GM19023 (cell line): ENCODE data around the gene CX3CR1.

Source experiments
- ATAC-seq: cut with Tn5 transposase; IDR thresholded peaks from one replicate; pipeline ENCODE4 v1.9.1; 2021; ENCODE audit warnings: mild to moderate bottlenecking, moderate library complexity; ENCODE audit not compliant: unreplicated experiment

CX3CR1 gene

DNA sequence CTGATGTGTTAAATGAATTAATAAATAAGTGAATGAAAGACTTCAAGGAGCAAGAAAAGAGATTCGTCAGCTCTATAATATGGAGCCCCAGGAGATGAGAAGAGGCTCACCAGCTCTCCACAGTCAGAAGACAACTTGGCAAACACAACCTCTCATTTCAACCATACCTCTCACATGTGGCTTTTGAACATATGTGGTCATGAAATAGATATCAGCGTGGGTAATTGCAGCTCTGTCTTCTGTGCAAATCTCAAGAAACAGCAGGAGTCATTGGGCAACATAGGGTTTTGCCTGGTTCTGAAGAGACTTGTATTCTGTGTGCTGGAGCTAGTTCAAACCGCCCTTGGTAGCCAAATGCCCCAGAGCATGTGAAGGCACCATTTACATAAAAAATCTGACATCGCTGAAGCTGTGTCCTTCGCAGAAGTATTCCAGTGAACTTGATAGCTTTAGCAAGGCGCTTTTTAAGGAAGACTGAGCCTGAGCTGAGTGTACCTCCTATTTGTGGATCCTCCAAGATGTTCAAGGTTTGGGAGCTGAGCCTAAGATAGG lies 8.4 kb downstream of the CX3CR1 start:
- no peak for ATAC-seq

DNA sequence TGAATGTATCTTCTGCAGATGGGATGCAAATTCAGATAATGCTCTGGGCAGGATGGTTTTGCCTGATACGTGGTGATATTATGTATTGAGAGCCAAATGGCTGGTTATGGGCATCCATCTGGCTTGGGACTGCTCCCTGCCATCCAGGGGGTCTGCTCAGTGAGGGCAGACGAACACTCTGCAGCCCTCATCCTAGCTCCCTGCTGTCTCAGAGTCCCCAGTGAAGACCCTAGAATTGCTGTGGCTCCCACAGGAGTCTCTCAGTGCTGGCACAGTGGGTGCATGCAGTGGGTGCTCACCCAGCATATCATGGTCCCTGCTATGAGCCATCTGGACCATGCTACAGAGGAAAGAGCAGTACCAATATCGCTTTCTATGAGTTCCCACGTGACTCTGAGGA lies 10.3 kb downstream of the CX3CR1 start:
- no peak for ATAC-seq

DNA sequence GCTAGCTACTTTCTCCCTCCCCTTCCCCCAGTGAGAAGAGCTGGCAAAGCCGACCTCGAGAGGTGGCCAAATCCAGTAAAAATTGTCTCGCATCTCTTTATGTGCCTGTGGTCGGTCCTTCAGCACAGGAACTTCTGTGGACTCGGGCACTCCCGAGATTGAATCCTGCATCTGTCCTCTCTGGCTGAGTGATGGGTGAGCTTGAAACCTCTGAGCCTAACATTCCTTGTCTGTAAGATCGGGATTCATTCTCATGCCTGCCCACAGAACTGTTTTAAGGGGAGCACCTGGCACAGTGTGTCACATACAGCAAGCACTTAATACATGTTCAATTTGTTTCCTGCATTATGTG lies 11.3 kb downstream of the CX3CR1 start:
- no peak for ATAC-seq

- ATAC-seq, result no peak
These were observed 11.9 kb downstream of the CX3CR1 start for GRCh38 chr3:39267631-39268548.

DNA sequence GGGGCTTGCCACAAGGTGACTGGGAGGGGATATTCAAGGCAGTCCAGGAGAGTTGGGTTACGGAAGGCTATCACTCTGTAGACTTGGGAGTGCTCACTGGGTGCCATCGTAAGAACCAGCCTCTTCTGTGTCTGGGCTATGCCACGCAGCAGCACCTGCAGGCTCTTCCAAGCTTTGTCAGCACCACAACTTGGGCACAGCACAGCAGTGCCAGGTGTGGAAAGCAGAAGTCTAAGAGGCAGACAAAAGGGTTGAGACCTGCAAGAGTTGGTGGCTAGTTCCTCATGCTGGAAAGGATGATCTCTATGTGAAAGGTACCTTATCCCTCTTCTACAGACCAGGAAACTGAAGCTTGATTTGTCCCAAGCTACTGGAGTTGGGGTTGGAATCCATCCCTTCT lies 15.8 kb downstream of the CX3CR1 start:
- no peak for ATAC-seq

GRCh38 chr3:39263576-39263975 lies 16.3 kb downstream of the CX3CR1 start:
- ATAC-seq, result no peak

DNA sequence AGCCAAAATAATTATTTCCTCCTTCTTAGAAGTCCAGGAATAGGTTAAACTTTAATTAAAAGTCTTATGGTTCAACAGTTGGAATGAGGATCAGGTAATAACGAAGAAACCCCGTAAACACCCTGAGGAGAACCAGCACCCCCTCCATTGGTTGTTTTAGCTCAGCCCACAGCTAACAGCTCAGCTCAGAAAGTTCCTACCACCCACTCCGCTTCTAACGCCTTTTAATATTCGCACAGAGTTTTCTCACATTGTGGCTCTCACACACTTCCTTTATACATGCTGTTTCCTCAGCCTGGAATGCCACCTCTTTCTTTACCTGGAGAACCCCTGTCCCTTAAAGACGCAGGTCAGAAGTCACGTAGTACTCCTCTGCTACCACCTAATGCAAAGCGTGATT lies 17.0 kb downstream of the CX3CR1 start:
- ATAC-seq, result no peak

DNA sequence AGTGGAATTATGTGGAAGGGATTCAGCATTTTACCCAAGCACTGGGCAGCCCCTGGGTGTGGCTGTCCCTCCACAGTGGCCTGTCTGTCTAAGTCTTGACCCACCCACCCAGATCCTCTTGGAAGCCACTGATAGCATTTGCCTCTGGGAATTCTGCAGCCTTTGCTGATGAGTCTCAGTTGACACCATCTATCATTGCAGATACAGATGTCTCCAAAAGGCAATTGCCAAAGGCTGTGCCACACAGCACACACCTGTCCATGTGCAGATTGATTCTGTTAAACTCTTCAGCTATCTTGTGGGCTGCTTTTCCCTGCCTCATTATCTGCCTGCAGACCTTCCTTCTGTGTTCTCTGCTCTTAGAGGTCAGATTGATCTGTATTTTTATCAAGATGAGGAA lies 18.1 kb downstream of the CX3CR1 start:
- no peak for ATAC-seq

GRCh38 chr3:39260957-39261356 lies 18.9 kb downstream of the CX3CR1 start:
- ATAC-seq, result no peak

DNA sequence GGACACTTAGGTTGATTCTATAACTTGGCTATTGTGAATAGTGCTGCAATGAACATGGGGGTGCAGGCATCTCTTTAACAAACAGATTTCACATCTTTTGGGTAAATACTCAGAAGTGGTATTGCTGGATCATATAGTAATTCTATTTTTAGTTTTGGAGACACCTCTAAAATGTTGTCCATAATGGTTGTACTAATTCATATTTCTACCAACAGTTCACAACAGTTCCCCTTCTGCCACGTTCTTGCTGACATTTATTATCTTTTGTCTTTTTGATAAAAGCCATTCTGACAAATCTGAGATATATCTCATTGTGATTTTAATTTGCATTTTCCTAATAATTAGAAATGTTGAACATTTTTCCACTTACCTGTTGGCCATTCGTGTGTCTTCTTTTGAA lies 19.5 kb downstream of the CX3CR1 start:
- ATAC-seq, result no peak

DNA sequence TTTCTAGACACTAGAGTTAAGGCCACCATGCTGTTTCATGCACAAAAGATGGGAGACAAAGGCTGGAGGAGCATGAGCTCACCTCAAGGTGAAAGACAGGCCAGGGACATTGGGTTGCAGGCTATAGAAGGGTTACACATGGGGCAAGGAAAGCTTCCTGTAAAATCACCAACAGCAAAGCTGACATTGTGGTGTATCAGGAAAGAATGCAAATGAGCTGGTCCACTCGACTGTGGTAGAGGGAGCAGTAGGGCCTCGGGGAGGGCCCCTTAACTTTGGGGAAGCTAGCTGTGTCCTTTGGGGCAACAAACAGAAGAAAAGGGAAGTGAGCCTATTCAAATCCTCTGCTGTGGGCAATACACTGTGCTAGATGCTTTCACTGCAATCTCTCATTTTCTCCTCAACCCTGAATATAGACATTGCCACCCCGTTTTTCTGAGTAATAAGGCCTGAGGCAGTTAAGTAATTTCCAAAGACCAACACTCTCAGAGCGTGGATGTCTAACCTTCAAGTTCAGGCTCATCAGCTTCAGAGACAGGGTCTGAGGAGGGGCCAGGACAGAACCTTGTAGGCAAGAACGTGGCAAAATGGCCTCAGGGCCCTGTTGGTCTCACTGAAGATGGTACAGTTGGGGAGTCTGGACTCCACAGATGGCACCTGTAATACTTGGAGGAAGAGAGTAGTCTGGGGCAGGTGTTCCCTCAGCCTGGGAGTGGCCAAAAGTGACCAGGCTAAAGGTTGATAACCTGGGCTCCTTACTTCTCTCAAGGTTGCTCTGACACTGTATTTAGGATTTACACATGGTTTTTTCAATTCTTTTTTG lies 24.1 kb downstream of the CX3CR1 start:
- peak; percentile 98 for ATAC-seq

DNA sequence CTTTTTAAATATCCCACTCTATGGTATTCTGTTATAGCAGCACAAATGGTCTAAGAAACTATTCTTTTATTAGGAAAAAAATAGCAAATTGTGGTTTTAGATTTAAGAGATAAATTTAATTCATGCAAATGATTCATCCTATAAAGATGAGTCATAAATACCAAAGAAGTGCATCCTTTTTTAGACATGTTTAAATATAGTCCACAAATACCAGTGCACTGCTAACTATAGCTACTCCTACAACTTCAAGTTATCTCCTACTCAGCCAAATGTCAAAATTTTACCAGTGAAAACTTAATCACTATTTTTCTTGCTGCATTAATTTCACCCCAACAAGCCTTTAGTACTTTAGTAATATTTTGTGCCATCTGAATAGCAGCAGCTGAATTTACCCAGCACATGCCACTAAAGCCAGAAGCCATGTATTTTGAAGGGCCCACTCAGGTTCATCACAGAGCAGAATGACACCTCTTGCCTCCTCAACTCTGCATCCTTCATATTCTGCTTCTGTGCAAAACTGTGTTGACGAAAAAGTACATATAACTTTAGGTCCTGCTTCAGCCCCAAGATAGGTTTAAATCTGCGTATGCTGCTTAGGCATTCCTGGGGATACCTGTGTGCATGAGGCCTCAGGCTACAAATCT lies 24.9 kb downstream of the CX3CR1 start:
- peak; percentile 4 for ATAC-seq

- ATAC-seq, result no peak
These were observed 28.3 kb downstream of the CX3CR1 start for GRCh38 chr3:39251576-39251975.

- ATAC-seq, result no peak
These were observed 29.6 kb downstream of the CX3CR1 start for GRCh38 chr3:39250116-39250747.

DNA sequence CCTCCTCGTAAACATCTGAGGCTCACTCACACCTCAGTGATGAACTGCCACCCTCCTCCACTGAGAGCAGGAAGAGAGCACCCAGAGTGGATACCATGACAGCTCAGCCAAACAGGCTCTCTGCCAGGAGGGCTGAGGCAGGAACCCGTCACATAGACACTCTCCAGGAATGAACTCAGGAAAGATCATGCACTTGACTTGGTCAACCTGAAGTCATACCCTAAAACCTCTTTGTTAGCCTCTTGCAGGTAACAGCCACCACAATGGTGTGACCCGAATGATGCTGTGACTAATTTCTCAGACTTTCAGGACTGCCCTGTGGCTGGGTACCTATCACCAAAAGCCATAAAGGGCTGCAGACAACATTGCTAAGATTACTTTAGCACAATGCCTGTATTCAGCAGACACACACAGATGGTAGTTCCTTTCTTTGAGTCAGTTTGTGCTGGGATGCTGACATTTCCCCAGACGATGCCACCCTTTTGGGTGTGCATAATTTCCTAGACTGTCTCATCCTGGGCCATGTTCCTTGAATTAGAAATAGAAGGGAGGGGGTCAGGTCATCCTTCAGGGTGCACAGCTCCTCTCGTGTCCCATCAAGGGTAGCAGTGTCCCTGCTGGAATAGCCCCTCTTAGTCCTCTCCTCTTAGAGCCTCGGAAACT lies 30.3 kb downstream of the CX3CR1 start:
- no peak for ATAC-seq

- no peak for ATAC-seq
These were observed 38.3 kb downstream of the CX3CR1 start for GRCh38 chr3:39241561-39241960.

GRCh38 chr3:39237027-39237426 lies 42.8 kb downstream of the CX3CR1 start:
- ATAC-seq, result no peak

DNA sequence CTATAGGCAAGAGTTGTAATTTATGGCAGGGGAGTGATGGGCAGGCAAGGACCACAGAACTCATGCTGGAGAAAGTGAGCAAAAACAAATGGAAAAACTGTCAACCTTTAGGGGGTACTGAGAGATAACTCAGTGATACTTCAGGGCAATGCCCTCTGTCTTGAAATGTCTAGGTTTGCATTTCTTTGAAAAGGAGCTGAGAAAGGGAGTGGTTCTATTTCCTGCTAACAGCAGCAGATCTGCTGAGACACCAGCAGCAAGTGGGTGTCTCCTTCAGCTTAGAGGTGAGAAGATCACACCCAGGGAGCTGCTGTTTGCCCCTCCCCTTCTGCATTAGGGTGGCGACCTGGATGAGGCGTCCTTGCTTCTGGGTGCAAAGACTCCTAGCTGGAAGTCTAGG lies 45.2 kb downstream of the CX3CR1 start:
- ATAC-seq, result no peak

DNA sequence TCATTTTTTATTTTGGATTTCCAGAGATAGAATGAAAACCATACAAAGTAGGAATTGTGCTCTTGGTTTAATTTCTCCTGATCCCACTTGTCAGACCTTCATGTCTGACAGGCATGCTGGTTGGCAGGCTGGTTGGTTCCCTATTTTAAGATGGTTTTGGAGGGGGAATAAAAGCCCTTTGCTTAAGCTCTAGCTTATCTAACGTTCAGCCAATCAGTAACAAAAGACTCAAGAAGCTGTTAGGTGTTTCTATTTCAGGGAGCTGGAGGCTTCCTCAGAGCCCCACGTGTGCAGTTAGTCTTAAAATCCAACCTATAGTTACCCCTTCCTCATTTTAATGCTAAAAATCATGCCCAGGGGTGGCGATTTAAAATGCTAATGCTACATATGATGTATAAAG lies 47.0 kb downstream of the CX3CR1 start:
- ATAC-seq, result no peak

DNA sequence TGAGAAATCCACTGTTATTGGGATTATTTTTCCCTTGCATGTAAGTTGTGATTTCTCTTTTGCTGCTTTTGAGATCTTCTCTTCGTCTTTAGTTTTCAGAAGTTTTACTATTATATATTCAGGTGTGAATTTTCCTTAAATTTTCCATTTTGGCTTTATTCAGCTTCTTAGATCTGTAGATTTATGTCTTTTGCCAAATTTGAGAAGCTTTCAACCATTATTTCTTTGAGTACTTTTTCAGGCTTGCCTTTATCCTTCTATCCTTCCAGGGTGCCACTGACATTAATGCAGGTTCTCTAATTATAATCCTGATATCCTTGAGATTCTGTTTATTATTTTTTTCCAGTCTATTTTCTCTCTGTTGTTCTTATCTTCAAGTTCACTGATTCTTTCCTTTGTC lies 49.4 kb downstream of the CX3CR1 start:
- ATAC-seq, result no peak
